Islet precursor cell (in vitro differentiated cells): Measurements from ENCODE around the gene NEURL2.

Source experiments
- DNase-seq: peaks from one replicate; pipeline ENCODE4 v3.0.0-alpha.2; 2018

Gene NEURL2

GRCh38 chr20:45840700-45841198, 50.3 kb downstream of the NEURL2 start:
- DNase-seq = no peak
